ENCODE results near the gene BAZ2A.
A peak's percentile ranks its signal among the peaks of the same experiment; 100 is the strongest.

Gene BAZ2A

GRCh38 chr12:56635806-56636674, 5.9 kb upstream of the BAZ2A start:
- peak; percentile 64 to 74 for DNase-seq (ENCODE audit: low read depth in 2 of 2)

GRCh38 chr12:56634837-56635791, 5.0 kb upstream of the BAZ2A start:
- DNase-seq (ENCODE audit: low read depth in 2 of 2): peak in 1 of 2 donors; percentile 39

- no peak for DNase-seq (ENCODE audit: low read depth in 2 of 2)
Observed at GRCh38 chr12:56634242-56634836, 4.2 kb upstream of the BAZ2A start.

GRCh38 chr12:56633468-56634241, 3.5 kb upstream of the BAZ2A start:
- no peak for DNase-seq (ENCODE audit: low read depth in 2 of 2)

GRCh38 chr12:56632701-56633467, 2.8 kb upstream of the BAZ2A start:
- no peak for DNase-seq (ENCODE audit: low read depth in 2 of 2)

GRCh38 chr12:56631790-56632700, 1.9 kb upstream of the BAZ2A start:
- peak in 1 of 2 donors; percentile 46 for DNase-seq (ENCODE audit: low read depth in 2 of 2)

- DNase-seq (ENCODE audit: low read depth in 2 of 2): no peak
Observed at GRCh38 chr12:56629459-56630179, 507 bp downstream of the BAZ2A start.

- DNase-seq (ENCODE audit: low read depth in 2 of 2): no peak
Observed at GRCh38 chr12:56628671-56629458, 1.3 kb downstream of the BAZ2A start.

- no peak for DNase-seq (ENCODE audit: low read depth in 2 of 2)
Observed at GRCh38 chr12:56626701-56627100, 3.4 kb downstream of the BAZ2A start.

- no peak for DNase-seq (ENCODE audit: low read depth in 2 of 2)
Observed at GRCh38 chr12:56622535-56622934, 7.6 kb downstream of the BAZ2A start.

GRCh38 chr12:56616925-56617324, 13.2 kb downstream of the BAZ2A start:
- DNase-seq (ENCODE audit: low read depth in 2 of 2): no peak

GRCh38 chr12:56616244-56616643, 13.9 kb downstream of the BAZ2A start:
- no peak for DNase-seq (ENCODE audit: low read depth in 2 of 2)

- DNase-seq (ENCODE audit: low read depth in 2 of 2): no peak
Observed at GRCh38 chr12:56614627-56615026, 15.5 kb downstream of the BAZ2A start.

GRCh38 chr12:56604355-56604754, 25.8 kb downstream of the BAZ2A start:
- no peak for DNase-seq (ENCODE audit: low read depth in 2 of 2)

GRCh38 chr12:56602239-56602638, 27.9 kb downstream of the BAZ2A start:
- no peak for DNase-seq (ENCODE audit: low read depth in 2 of 2)

- DNase-seq (ENCODE audit: low read depth in 2 of 2): no peak
Observed at GRCh38 chr12:56601503-56601902, 28.6 kb downstream of the BAZ2A start.

GRCh38 chr12:56600753-56601152, 29.4 kb downstream of the BAZ2A start:
- no peak for DNase-seq (ENCODE audit: low read depth in 2 of 2)

- DNase-seq (ENCODE audit: low read depth in 2 of 2): no peak
Observed at GRCh38 chr12:56599797-56600196, 30.3 kb downstream of the BAZ2A start.
